NB4 (cell line): ENCODE measurements around the gene RRP12.

Experiments
- POLR2A ChIP-seq: IDR thresholded peaks from 2 replicates; pipeline ENCODE4 v1.6.1; 2011; ENCODE audit warnings: mild to moderate bottlenecking; ENCODE audit not compliant: insufficient read length; ENCODE audit errors: extremely low read depth
- TF ChIP-seq, protein P1 (sequence below): IDR thresholded peaks from one replicate; pipeline ENCODE4 v1.5.1; 2012; ENCODE audit warnings: low read depth, low read length

- TF ChIP-seq, protein P1, sequence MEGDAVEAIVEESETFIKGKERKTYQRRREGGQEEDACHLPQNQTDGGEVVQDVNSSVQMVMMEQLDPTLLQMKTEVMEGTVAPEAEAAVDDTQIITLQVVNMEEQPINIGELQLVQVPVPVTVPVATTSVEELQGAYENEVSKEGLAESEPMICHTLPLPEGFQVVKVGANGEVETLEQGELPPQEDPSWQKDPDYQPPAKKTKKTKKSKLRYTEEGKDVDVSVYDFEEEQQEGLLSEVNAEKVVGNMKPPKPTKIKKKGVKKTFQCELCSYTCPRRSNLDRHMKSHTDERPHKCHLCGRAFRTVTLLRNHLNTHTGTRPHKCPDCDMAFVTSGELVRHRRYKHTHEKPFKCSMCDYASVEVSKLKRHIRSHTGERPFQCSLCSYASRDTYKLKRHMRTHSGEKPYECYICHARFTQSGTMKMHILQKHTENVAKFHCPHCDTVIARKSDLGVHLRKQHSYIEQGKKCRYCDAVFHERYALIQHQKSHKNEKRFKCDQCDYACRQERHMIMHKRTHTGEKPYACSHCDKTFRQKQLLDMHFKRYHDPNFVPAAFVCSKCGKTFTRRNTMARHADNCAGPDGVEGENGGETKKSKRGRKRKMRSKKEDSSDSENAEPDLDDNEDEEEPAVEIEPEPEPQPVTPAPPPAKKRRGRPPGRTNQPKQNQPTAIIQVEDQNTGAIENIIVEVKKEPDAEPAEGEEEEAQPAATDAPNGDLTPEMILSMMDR = no peak
- no peak for TF ChIP-seq POLR2A
These were observed 79.3 kb downstream of the RRP12 start for GRCh38 chr10:97321804-97322190.
